NCI-H146 treated with DMSO at 0.1 percent for 48 hours (cell line): Measurements from ENCODE around the gene CCDC157.

Source experiments
- DNase-seq: peaks from one replicate; lab custom pipeline; 2025; ENCODE audit not compliant: unreplicated experiment; lab: John Stamatoyannopoulos, UW

Gene CCDC157

GRCh38 chr22:30356449-30357235, at the start of gene CCDC157, which contains the start of gene SF3A1:
TSS of gene CCDC157 (plus strand) at chr22:30357007. CDS start at chr22:30366001, 8,994 bp downstream.
TSS of gene SF3A1 (minus strand) at chr22:30356894. CDS start at chr22:30356792, 102 bp downstream.
- DNase-seq = peak; percentile 50

GRCh38 chr22:30307041-30307574, 49.7 kb upstream of the CCDC157 start:
- no peak for DNase-seq

DNA sequence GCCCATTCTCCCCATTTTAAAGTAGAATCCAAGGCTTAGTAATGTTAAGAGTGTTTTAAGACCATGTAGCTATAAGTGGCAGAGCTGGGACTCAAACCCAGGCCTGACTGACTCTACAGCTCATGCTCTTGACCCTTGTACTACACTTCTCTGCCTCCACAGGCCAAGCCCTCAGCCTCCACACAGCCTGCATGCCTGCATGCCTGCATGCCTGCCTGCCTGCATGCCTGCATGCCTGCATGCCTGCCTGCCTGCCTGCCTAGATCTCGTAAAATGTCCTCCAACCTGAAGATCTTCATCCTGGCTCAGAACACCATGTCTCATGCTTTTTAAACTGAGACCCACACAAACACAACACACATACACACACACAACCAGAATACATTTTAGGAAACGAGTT, 48.7 kb upstream of the CCDC157 start:
- DNase-seq = no peak

DNA sequence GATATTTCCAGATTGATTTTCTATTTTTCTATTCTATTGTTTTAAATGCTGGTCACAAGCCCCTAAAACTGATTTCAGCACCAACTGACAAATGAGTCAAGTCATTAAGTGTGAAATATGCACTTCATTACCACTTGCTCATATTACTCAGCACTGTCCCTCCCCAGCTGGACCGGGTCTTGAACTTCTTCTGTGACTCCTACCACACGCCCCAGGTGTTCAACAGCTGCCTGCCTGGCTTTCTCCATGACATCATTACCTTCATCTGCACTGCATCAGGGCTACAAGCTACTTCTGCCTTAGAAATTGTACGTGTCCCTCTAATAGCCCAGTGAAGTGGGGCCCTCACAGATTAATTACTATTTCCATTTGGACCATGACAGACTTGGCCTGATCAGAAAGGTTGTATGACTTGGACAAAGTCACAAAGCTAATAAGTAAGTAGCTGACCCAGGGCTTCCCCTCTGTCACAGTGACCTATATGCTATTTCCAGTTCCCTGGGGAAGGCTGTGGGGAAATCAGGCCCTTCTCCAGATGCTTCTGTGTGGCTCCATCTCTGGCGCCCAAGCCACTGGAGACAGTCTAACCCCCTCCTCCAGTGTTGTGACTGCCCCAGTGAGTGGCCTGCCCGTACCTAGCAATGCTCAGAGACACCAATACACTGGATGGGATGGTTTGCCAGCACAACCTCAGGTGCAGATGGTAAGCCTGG, 48.1 kb upstream of the CCDC157 start:
- no peak for DNase-seq

- DNase-seq = no peak
Measured at GRCh38 chr22:30309951-30310741, 46.7 kb upstream of the CCDC157 start.

DNA sequence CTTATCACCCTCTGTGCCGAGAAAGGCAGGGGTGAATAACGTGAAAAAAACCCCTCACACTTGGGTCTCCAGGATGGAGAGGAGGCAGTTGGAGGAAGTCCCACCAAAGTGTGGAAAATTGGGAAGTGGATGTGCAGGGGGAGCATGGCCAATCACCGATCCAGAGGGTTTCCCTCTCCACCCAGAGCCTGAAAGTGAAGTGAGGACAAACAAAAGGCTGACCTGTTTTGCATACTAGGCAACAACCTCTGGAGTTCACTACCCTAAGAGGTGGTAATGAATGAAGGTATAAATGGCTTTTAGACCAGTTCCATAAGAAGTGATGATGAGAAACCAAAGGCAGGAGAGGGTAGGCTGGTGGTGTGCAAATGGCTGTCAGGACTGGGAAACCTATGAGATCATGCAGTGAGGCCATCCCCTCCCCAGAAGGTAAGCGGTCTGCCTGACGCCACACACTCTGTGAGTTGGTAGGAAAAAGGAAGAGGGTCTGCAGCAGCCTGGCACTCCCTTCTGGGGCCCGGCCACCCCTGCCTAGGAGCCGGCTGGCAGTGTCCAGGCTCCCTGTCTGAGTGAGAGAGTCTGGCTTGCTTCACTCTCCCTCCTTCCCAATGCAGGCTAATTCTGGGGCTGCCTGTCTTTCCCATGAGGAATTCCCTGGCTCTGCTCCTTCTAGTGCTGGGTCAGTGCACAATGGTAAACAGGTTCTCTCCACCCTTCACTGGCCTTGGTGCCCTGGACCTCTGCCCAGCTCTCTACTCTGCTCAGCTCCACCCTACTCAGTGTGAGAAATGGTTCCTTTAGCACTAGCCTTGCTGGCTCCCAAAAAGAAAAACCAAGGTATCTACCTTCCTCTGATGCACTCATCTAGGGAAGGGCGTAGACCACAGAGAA, 45.7 kb upstream of the CCDC157 start:
- DNase-seq = no peak

- DNase-seq = no peak
Measured at GRCh38 chr22:30312053-30312452, 44.8 kb upstream of the CCDC157 start.

- no peak for DNase-seq
Measured at GRCh38 chr22:30313527-30314363, 43.1 kb upstream of the CCDC157 start.

GRCh38 chr22:30314915-30315314, 41.9 kb upstream of the CCDC157 start:
- no peak for DNase-seq

GRCh38 chr22:30315962-30316576, 40.7 kb upstream of the CCDC157 start:
- no peak for DNase-seq

GRCh38 chr22:30317778-30318177, 39.0 kb upstream of the CCDC157 start:
- no peak for DNase-seq

GRCh38 chr22:30318799-30319419, 37.9 kb upstream of the CCDC157 start:
- DNase-seq = no peak

- DNase-seq = no peak
Measured at GRCh38 chr22:30320021-30320556, 36.7 kb upstream of the CCDC157 start.

DNA sequence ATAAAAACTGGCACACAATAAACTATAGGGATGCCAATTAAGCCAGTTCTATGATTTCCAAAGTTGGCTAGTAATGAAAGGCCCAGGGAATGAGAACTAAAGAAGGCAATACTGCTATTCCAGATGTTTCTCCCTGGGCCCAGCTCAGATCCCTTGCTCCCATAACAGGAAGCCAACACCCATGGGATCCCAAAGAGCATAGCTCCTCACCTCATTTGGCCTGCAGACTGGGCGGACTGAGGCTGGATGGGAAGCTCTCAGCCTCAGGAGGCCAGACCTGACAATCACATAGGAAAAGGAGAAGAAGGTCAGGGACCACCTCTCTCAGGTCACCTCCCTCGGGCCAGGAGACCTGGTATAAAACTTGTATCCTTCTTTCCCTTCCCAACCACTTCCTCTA, 35.3 kb upstream of the CCDC157 start:
- no peak for DNase-seq

- DNase-seq = no peak
Measured at GRCh38 chr22:30323246-30323645, 33.6 kb upstream of the CCDC157 start.

- DNase-seq = no peak
Measured at GRCh38 chr22:30324014-30324730, 32.6 kb upstream of the CCDC157 start.

- no peak for DNase-seq
Measured at GRCh38 chr22:30325065-30325720, 31.6 kb upstream of the CCDC157 start.
